ENCODE measurements around the gene NR4A3.

Gene NR4A3

GRCh38 chr9:99816392-99816791 lies 5.3 kb upstream of the NR4A3 start:
- no peak for DNase-seq

DNA sequence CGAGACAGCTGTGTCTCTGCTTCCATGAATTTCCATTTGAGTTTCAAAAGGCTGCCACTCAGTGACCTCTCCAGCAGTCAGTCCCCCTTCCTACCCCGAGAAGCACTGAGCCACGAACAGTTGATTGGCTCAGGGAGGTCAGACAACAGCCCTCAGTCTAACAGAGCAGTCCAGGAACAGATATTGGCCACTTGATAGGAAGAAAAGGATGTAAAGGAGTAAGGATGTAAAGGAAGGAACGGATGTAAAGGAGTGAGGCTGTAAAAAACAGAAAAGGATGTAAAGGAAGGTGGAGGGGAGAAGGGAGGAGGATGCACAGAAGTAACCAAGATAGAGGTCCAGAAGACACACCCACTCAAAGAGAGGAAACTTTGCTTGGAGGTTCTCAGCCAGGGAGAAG lies 3.2 kb upstream of the NR4A3 start:
- no peak for DNase-seq

GRCh38 chr9:99819123-99819855 lies 2.4 kb upstream of the NR4A3 start:
- peak; percentile 84 for DNase-seq

GRCh38 chr9:99819856-99820684 lies 1.6 kb upstream of the NR4A3 start:
- DNase-seq: peak; percentile 82

DNA sequence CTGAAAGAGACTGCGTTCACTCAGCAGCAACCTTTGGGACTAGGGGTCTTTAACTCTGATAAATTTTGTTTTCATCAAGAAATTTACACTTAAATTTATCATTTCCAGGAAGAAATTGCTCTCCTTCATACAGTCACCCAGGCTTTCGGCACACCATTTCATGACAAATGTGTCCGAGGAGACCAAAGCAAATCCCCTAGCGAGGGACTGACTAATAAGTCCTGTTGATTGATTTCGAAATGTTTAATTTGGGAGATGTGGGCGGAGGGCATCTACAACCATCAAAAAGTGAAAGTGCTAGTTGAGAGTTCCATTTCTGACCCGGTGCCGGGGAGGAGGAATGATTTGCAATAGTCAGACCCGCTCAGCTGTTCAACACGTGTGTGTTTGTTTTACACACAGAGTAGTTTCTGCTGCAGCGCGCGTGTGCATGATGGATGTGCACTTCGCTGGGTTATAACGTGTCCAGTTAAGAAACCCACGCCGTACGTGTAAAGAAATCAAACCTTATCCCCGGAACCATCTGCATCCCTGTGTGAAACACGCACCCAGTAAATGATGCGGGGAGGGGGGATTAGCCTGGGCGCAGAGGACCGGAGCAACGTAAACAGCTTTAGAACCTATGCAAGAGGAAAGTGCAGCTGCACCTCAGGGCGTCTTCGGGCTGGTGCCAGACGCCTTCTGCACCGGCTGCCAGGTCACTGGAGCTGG lies 845 bp upstream of the NR4A3 start:
- peak; percentile 31 for DNase-seq

- DNase-seq: peak; percentile 25
Measured at GRCh38 chr9:99822109-99822805, 572 bp downstream of the NR4A3 start.

GRCh38 chr9:99822806-99823591 lies 1.3 kb downstream of the NR4A3 start:
- no peak for DNase-seq

DNA sequence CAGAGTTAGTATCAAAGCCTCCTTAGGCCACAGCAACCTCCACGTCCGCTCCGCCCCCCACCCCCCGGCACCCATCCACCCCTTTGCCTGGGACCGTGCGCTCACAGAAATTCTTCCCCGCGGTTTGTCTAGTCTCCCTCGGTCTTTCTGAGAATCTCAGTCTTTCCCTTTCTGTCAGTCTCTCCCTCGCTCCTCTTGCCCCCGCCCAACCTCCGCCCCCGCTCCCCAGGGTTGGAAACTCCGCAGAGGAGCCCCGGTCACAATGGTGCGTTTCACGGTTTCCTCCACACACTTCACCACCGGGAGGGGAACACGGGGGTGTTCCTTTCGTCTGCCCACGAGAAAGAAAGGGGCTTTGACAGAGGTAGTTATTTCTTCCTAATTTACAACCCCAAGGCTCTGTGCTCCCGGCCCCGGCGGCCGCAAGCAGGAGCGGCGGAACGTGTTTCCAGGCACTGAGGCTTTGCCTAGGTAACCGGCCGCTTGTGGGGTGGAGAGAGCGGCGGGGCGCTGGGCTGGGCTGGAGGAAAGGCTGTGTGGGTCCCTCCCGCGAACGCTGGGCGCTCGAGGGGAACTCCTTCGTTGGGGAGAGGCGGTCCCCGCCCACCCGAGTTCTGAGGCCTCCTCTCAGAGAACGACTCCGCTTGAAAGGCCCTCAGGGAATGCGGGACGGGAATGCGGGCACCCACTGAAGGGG lies 2.1 kb downstream of the NR4A3 start:
- peak; percentile 92 for DNase-seq

- peak; percentile 61 for DNase-seq
Measured at GRCh38 chr9:99824378-99825171, 2.9 kb downstream of the NR4A3 start.

DNA sequence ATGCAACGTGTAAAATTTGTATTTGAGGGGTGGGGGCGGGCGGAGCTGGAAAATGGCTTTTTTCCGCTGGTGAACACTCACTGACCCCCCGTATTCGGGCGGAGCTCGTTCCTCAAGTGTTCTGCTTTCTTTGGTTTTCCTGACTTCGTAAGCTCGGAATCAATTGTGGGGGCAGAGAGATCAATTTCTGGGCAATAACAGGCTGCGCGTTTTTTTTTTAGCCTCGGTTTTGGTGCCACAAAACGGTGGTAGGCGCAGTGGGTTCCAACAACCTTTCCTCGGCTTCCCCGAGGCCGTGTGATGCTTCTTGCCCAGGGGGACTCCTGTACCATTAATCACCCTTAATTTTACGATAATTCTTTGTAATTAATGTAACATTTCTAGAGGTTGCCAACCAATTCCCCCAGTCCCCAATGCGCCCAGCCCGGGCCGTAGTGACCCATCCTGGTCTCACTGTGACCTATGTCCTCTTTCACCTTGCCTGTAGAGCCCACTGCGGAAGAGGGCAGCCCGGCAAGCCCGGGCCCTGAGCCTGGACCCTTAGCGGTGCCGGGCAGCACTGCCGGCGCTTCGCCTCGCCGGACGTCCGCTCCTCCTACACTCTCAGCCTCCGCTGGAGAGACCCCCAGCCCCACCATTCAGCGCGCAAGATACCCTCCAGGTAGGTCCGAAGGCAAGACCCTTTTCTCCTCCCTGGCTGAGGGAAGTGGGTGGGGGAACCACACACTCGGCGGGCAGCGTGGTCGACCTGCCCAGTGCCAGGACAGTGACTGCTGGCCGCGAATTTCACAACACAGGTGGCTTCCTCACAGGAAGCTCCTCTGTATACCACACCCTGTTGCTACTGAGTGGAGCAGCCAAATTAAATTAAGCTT lies 3.7 kb downstream of the NR4A3 start:
- no peak for DNase-seq

DNA sequence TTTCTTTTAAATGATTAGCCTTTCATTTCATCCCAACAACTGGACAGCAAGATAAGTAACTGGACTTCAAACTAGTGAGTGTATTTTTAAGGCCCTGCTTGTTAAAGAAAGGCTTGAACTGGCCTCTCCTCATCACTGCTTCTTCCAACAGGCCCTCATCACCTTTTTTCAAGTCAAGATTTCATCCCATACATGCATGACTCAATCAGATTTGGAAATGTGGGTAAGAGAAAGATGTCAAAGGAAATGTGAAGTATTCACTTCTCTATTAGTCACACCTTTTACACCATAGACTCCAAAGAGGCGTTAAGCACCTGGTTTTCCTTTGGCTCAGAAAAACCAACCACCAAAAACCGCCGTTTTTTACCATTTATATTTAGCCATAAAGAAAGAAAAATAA lies 4.9 kb downstream of the NR4A3 start:
- no peak for DNase-seq

GRCh38 chr9:99827244-99827643 lies 5.6 kb downstream of the NR4A3 start:
- no peak for DNase-seq

- DNase-seq: no peak
Measured at GRCh38 chr9:99828054-99828416, 6.3 kb downstream of the NR4A3 start.

GRCh38 chr9:99828417-99829176 lies 6.9 kb downstream of the NR4A3 start:
- DNase-seq: no peak

- no peak for DNase-seq
Measured at GRCh38 chr9:99831857-99832557, 10.3 kb downstream of the NR4A3 start.

- DNase-seq: no peak
Measured at GRCh38 chr9:99832558-99832864, 10.8 kb downstream of the NR4A3 start.

DNA sequence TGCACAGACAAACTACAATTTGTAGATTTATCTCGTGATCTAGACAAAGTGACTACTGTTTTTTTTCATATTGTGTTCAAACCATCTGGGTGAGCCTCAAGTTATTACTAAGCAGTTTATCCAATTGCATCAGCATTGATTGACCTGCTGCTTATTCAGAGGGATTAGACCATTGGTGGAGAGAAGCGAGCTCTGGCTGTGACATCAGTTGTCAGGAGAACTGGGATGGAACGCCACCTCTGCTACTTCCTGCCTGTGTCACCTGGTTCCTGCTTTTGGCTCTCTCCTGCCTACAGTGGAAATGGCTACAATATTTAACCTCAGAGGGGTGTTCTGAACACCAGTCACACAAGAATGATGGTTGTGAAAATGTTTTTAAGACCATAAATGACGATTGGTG lies 12.1 kb downstream of the NR4A3 start:
- DNase-seq: no peak

GRCh38 chr9:99834474-99834873 lies 12.8 kb downstream of the NR4A3 start:
- no peak for DNase-seq

DNA sequence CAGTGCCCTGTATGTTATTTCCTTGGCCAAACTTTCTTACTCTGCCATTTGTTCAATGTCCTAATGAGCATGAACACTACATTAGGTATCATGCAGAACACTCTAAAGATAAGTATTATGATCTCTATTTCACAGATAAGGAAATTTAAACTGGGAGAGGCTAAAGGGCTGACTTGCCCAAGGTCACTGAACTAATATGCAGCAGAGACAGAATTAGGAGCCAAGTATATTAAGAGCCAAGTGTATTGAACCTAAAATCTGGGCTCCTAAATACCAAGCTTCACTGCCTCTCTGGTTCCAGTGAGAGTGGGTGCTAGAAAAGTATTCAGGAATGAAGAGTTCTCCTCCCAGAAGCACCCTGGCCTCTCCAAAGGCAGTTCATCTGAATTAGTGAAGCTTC lies 13.5 kb downstream of the NR4A3 start:
- no peak for DNase-seq

Measured in activated T-cell treated with anti-CD3 and anti-CD28 coated beads for 4 hours (primary cell).